GM21528 (cell line): ENCODE results near the gene ZFAND3.
"Not testable (repeated sequence)": the region's sequence is repeated elsewhere in the genome, so short reads cannot be mapped to it uniquely, and the experiment has no call there.

Experiments used
- ATAC-seq: cut with Tn5 transposase; IDR thresholded peaks from one replicate; pipeline ENCODE4 v1.9.1; 2021; ENCODE audit warnings: mild to moderate bottlenecking, moderate library complexity; ENCODE audit not compliant: unreplicated experiment, low FRiP score

The ZFAND3 gene

GRCh38 chr6:37962481-37963080, 143.1 kb downstream of the ZFAND3 start:
- ATAC-seq: not testable (repeated sequence)

DNA sequence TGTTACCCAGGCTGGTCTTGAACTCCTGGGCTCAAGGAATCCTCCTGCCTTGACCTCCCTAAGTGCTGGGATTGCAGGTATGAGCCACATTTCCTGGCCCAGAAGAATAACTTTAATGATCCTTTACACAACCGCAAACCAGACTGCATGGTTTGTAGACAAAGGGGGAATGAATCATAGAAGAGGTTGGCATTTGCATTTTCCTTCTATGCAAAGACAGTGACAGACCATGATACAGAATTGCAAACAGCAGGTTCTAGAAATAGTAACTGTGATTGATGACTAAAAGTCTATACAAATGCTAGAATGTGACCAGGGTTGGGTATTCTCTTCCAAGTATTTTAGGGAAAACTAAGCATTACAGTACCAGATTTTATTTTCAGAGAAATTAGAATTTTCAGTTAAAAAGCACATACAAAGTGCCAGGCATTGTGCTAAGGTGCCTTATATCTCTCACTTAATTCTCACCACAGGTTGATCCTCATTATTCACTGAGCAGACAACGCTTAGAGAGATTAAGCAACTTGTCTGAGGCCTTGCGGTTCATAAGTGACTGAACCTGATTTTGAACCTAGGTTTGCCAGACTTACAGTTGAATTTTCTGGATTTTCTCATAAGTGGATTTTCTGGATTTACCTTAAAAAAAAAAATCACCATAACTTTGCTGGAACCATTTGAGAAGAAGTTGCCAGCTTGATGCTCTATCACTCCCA, 146.6 kb downstream of the ZFAND3 start:
- ATAC-seq: no peak

- ATAC-seq: no peak
These were observed 147.3 kb downstream of the ZFAND3 start for GRCh38 chr6:37966801-37967200.

DNA sequence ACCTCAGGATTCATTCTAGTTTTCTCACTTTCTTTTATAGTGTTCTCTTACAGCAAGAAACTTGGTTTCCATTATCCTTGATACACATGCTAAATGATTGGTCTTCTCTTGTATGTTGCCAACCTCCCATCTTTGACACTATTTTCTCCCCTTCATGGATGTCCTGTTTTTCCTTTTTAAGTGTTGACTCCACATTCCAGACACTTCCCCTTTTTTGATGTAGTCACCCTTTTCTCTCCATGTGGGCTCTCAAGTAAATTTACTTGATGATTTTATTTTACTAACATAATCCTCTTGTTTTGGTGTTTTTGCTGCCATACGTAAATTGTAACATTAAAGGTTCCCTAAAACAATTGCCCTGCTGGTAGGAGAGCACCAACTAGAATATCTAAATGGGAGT, 148.1 kb downstream of the ZFAND3 start:
- no peak for ATAC-seq

- ATAC-seq: no peak
These were observed 151.7 kb downstream of the ZFAND3 start for GRCh38 chr6:37971266-37971665.

GRCh38 chr6:37971711-37972390, 152.3 kb downstream of the ZFAND3 start:
- ATAC-seq: no peak

GRCh38 chr6:37972994-37973757, 153.6 kb downstream of the ZFAND3 start:
- ATAC-seq: no peak

DNA sequence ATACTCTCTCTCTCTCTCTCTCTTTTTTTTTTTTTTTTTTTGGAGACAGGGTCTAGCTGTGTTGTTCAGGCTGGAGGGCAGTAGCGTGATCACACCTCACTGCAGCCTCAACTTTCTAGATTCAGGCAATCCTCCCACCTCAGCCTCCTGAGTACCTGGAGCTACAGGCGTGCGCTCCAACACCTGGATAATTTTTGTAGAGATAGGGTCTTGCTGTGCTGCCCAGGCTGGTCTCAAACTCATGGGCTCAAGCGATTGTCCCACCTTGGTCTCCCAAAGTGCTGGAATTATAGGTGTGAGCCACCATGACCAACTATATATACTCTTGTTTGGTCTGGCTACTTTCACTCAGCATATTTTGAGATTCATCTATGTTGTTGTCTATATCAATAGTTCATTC, 154.9 kb downstream of the ZFAND3 start:
- no peak for ATAC-seq

DNA sequence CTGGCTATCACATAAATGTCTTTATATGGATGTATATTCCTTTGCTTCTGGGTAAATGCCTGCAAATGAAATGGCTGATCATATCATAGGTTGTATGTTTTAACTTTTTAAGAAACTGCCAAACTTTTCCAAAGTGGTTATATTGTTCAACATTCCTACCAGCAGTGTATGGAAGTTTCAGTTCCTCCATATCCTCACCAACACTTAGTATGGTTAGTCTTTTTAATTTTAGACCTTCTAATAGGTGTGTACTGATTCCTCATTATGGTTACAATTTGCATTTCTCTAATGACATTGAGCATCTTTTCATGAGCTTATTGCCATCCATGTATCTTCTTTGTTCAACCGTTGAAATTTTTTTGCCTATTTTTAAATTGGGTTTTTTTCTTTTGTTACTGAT, 155.4 kb downstream of the ZFAND3 start:
- ATAC-seq: no peak

DNA sequence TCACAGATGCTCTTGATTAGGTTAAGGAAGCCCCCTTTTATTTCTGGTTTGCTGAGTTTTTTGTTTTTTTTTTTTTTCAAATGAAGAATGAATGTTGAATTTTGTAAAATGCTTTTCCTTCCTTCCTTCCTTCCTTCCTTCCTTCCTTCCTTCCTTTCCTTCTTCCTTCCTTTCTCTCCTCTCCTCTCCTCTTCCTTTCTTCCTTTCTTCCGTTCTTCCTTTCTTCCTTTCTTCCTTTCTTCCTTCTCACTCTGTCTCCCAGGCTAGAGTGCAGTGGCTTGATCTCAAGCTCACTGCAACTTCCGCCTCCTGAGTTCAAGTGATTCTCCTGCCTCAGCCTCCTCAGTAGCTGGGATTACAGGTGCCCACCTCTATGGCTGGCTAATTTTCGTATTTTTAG, 158.2 kb downstream of the ZFAND3 start:
- no peak for ATAC-seq

- ATAC-seq: no peak
These were observed 160.1 kb downstream of the ZFAND3 start for GRCh38 chr6:37979392-37980221.

DNA sequence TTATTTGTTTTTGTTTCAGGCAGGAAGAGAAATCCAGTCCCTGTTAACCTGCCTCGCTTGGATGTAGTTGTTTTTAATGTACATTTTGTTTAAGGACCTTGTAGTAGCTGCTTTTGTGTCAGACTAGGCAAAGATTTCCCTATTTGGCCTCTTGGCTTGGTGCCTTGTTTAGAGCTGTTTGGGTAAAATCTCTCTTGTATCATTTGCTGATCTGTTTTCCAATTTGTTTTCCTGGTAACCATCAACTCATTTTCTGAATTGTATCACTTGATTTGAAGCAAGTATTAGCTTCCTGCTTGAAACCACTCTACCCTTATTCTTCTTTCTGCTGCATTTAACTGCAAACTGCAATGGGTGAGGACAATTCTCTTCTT, 160.7 kb downstream of the ZFAND3 start:
- no peak for ATAC-seq

DNA sequence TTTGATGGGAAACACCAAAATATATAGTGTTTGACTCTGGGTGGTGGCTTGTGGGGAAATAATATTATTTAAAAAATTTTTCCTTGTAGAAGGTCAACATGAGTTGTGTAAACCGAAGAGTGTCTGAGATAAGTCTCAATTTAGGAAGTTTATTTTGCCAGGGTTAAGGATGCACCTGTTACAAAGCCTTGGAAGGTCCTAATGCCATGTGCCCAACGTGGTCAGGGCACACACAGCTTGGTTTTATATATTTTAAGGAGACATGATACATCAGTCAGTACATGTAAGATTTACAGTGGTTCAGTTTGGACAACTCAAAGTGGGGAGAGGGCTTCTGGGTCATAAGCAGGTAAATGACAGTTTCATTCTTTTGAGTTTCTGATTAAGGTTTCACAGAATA, 162.1 kb downstream of the ZFAND3 start:
- no peak for ATAC-seq

GRCh38 chr6:37982317-37982716, 162.8 kb downstream of the ZFAND3 start:
- ATAC-seq: no peak

DNA sequence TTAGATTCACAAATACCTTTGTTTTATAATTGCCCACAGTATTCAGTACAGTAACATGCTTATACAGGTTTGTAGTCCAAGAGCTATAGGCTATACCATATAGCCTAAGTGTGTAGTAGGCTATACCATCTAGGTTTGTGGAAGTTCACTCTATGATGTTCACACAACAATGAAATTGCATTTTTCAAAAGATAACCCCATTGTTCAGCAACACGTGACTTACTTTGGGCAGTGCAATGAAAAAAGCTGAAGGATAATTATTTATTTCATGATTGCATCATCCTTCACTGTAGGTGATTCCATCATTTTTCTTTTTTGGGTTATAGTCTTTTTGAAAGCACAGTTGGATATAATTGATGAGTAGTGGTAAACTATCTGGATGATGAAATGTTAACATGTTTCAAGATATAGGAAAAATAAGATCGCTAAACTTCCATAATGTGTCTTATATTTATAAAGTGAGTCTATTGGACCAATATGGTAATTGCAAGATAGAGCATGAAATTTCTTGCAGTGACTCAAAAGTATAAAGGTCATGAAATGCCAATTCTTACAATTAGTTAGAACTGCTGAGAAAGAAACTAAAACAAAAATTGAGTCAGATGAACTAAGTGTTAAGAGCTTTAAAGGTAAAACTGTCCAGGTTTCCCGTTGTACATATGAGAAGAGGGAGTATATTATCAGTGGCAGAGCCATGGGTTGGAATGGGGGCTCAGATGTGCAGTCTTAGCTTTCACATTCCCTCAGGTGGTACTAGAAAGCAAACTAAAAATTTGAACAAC, 164.4 kb downstream of the ZFAND3 start:
- no peak for ATAC-seq

DNA sequence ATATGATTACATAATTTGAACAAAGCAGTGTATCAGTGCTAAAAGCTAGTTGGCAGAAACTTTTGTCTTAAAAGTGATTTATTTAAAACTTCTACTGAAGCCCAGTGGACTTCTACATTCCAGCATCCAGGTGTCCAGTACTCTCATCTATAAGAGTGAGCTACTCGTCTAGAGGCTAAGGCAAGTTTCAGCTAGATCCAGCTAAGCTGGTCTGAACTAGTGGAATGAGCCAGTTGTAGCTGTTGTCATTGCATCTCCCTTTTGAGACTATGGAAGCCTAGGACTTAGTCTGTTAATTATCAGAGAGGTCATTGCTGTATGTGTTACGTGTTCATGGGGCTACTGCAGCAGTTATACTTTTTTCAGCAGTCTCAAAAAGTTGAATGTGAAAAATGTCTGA, 165.1 kb downstream of the ZFAND3 start:
- ATAC-seq: no peak

GRCh38 chr6:37985355-37985754, 165.8 kb downstream of the ZFAND3 start:
- no peak for ATAC-seq

GRCh38 chr6:37987018-37987417, 167.5 kb downstream of the ZFAND3 start:
- no peak for ATAC-seq

- no peak for ATAC-seq
These were observed 168.0 kb downstream of the ZFAND3 start for GRCh38 chr6:37987559-37987958.

- no peak for ATAC-seq
These were observed 168.6 kb downstream of the ZFAND3 start for GRCh38 chr6:37988127-37988526.
